Measurements from ENCODE around the gene DARS2.
A peak's percentile ranks its signal among the peaks of the same experiment; 100 is the strongest.
"Not testable (repeated sequence)": the region's sequence is repeated elsewhere in the genome, so short reads cannot be mapped to it uniquely, and the experiment has no call there.

The DARS2 gene

GRCh38 chr1:173856014-173856413 lies 31.5 kb downstream of the DARS2 start:
- no peak overlapping the region for H3K27ac ChIP-seq
- no peak for TF ChIP-seq CTCF (conservative IDR thresholded peaks at IDR 0.05)

GRCh38 chr1:173856903-173857302 lies 32.4 kb downstream of the DARS2 start:
- TF ChIP-seq CTCF (conservative IDR thresholded peaks at IDR 0.05) = no peak
- H3K27ac ChIP-seq = no peak overlapping the region

DNA sequence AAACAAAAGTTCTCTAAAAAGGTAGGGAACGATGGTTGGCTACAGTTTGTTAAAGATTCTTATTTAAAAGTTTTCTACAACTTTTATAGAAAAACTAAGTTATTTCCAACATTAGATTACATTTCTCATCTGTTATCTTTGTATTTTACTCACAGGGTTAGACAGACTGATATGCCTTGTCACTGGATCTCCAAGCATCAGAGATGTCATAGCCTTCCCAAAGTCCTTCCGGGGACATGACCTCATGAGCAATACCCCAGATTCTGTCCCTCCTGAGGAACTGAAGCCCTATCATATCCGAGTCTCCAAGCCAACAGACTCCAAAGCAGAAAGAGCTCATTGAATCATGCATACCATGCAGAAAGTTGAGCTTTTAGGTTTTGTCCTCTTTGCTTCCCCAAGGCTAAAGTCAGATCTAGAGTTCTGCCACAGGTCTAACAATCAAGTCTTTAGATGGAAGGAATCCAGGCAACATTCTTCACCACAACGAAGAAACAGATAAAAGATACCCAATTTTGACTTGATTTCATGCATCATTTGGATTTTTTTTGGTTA lies 33.0 kb downstream of the DARS2 start:
- no peak overlapping the region for H3K27ac ChIP-seq
- no peak for TF ChIP-seq CTCF (conservative IDR thresholded peaks at IDR 0.05)

DNA sequence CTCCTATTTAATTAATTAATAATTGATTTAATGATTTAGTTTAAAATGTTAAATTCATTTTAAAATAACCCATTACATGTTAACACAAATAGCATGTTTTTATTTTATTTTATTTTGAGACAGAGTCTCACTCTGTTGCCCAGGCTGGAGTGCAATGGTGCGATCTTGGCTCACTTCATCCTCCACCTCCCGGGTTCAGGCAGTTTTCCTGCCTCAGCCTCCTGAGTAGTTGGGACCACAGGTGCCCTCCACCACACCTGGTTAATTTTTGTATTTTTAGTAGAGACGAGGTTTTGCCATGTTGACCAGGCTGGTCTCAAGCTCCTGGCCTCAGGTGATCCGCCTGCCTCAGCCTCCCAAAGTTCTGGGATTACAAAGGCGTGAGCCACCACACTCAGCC lies 35.1 kb downstream of the DARS2 start:
- H3K27ac ChIP-seq = not testable (repeated sequence)

GRCh38 chr1:173860065-173860464 lies 35.6 kb downstream of the DARS2 start:
- no peak for TF ChIP-seq CTCF (conservative IDR thresholded peaks at IDR 0.05)
- H3K27ac ChIP-seq = no peak overlapping the region

- TF ChIP-seq CTCF (conservative IDR thresholded peaks at IDR 0.05) = no peak
- H3K27ac ChIP-seq = no peak overlapping the region; the same call in 1 of the 2 replicates
Measured at GRCh38 chr1:173861731-173862145, 37.3 kb downstream of the DARS2 start.

GRCh38 chr1:173862146-173862768 lies 37.8 kb downstream of the DARS2 start:
- H3K27ac ChIP-seq = peak overlapping the region; percentile 93; the same call in 1 of the 2 replicates

GRCh38 chr1:173862769-173863223 lies 38.3 kb downstream of the DARS2 start:
- H3K27ac ChIP-seq = peak overlapping the region; percentile 93
- no peak for TF ChIP-seq CTCF (conservative IDR thresholded peaks at IDR 0.05)
